Endothelial cell of umbilical vein (primary cell): ENCODE measurements around the gene SAMD7.

Experiments
- EZH2 ChIP-seq: IDR thresholded peaks from 2 replicates; pipeline ENCODE4 v1.6.1; 2012; ENCODE audit warnings: borderline replicate concordance, low read depth, mild to moderate bottlenecking, moderate library complexity, low read length, inconsistent platforms; ENCODE audit not compliant: severe bottlenecking
- FOS ChIP-seq: IDR thresholded peaks from 2 replicates; pipeline ENCODE4 v1.6.1; 2011; ENCODE audit warnings: mild to moderate bottlenecking, low read length, moderate library complexity, borderline replicate concordance; ENCODE audit not compliant: insufficient read depth
- GATA2 ChIP-seq: IDR thresholded peaks from 2 replicates; pipeline ENCODE4 v1.7.0; 2011; ENCODE audit warnings: low read depth, mild to moderate bottlenecking, moderate library complexity, mixed read lengths, low read length; ENCODE audit not compliant: insufficient read length, insufficient read depth
- JUN ChIP-seq: IDR thresholded peaks from 2 replicates; pipeline ENCODE4 v1.6.1; 2011; ENCODE audit warnings: borderline replicate concordance, low read depth; ENCODE audit not compliant: insufficient read length, insufficient read depth
- MYC ChIP-seq: IDR thresholded peaks from one replicate; pipeline ENCODE4 v1.6.1; 2011; ENCODE audit warnings: mild to moderate bottlenecking, low read depth, low read length
- POLR2A ChIP-seq: IDR thresholded peaks from 2 replicates; pipeline ENCODE4 v1.6.1; 2012; ENCODE audit warnings: low read depth, mild to moderate bottlenecking, control low read depth, low read length
- POLR2AphosphoS5 ChIP-seq: IDR thresholded peaks from 2 replicates; pipeline ENCODE4 v1.6.1; 2012; ENCODE audit warnings: low read depth, mild to moderate bottlenecking, control low read depth, low read length, moderate library complexity; ENCODE audit not compliant: insufficient read depth
- TF ChIP-seq, protein P1 (sequence below), 2 donors: IDR thresholded peaks; 1 replicate in 1 of 2; 2 replicates in 1 of 2; pipeline ENCODE4 v1.5.1; 2011; ENCODE audit warnings: low read length in 2 of 2, mild to moderate bottlenecking in 2 of 2, moderate library complexity in 2 of 2, control low read depth in 1 of 2, inconsistent platforms in 1 of 2, low read depth in 1 of 2; ENCODE audit not compliant: insufficient read depth in 1 of 2; ENCODE audit errors: extremely low read depth in 1 of 2
- TF ChIP-seq, protein P2 (sequence below): IDR thresholded peaks from 2 replicates; pipeline ENCODE4 v1.6.1; 2011; ENCODE audit not compliant: insufficient read depth, insufficient read length

- TF ChIP-seq POLR2AphosphoS5 (peak; percentile 68), EZH2 (no peak), POLR2A (peak; percentile 72), MYC (no peak), JUN (no peak), FOS (no peak), GATA2 (no peak)
- TF ChIP-seq, protein P1, sequence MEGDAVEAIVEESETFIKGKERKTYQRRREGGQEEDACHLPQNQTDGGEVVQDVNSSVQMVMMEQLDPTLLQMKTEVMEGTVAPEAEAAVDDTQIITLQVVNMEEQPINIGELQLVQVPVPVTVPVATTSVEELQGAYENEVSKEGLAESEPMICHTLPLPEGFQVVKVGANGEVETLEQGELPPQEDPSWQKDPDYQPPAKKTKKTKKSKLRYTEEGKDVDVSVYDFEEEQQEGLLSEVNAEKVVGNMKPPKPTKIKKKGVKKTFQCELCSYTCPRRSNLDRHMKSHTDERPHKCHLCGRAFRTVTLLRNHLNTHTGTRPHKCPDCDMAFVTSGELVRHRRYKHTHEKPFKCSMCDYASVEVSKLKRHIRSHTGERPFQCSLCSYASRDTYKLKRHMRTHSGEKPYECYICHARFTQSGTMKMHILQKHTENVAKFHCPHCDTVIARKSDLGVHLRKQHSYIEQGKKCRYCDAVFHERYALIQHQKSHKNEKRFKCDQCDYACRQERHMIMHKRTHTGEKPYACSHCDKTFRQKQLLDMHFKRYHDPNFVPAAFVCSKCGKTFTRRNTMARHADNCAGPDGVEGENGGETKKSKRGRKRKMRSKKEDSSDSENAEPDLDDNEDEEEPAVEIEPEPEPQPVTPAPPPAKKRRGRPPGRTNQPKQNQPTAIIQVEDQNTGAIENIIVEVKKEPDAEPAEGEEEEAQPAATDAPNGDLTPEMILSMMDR (IDR thresholded peaks at IDR 0.05; ENCODE audit: extremely low read depth in 1 of 2, insufficient read depth in 1 of 2, low read depth in 1 of 2, low read length in 2 of 2) = peak; percentile 20 to 49
- TF ChIP-seq, protein P2, sequence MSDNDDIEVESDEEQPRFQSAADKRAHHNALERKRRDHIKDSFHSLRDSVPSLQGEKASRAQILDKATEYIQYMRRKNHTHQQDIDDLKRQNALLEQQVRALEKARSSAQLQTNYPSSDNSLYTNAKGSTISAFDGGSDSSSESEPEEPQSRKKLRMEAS = no peak
Measured at GRCh38 chr3:169966428-169966950, 55.1 kb downstream of the SAMD7 start, which contains the start of gene SEC62.
